Activated CD4-positive, alpha-beta T cell treated with anti-CD3 and anti-CD28 coated beads for 24 hours (primary cell): ENCODE results near the gene PHF2.
"Not testable (repeated sequence)": the region's sequence is repeated elsewhere in the genome, so short reads cannot be mapped to it uniquely, and the experiment has no call there.

Experiments
- DNase-seq, 2 donors: peaks; one replicate each; pipeline ENCODE4 v3.0.0-alpha.2; 2020; ENCODE audit warnings: low read depth in 2 of 2

PHF2 gene

GRCh38 chr9:93665637-93666438 lies 89.5 kb downstream of the PHF2 start:
- no peak for DNase-seq

DNA sequence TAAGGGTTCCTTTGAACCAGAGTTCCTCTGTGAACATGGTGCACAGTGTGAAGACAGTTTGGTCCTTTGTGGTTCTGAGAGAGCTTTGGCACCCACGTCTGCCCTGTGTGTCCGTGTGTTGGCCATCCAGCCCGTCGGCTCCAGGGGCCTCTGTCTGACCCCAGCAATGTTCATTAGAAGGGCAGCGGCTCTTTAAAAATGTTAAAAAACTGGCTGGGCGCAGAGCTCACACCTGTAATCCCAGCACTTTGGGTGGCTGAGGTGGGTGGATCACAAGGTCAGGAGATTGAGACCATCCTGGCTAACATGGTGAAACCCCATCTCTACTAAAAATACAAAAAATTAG lies 90.0 kb downstream of the PHF2 start:
- not testable (repeated sequence) for DNase-seq

GRCh38 chr9:93667006-93667405 lies 90.6 kb downstream of the PHF2 start:
- DNase-seq, result no peak

- no peak for DNase-seq
Measured at GRCh38 chr9:93667627-93668026, 91.2 kb downstream of the PHF2 start.

DNA sequence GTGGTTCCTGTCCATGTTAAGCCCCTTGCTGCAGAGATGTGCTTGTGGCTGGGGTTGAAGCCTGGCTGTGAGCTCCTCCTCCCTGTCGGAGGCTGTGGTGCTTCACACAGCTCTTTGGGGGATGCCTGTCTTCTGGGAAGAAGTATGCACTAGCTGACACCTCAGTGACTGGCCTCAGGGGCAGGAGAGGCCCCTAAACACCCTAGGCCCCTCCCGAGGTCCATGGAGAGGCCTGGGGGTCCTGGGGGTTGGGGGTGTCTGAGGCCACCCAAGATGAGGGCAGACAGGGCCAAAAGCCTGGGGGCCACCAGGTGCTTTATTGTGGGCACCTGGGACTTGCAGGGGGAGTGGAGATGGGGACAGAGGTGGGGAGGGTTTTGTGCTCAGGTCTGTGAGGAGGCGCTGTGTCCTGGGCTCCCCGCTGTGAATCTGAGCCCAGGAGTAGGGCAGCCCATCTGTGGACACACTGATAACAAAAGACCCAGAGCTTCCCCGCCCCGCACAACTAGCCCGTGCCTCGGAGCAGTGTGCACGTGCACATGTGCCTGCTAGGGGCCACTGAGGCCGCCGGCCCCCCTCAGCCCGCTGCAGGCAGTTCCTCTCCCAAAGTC lies 92.0 kb downstream of the PHF2 start:
- no peak for DNase-seq

DNA sequence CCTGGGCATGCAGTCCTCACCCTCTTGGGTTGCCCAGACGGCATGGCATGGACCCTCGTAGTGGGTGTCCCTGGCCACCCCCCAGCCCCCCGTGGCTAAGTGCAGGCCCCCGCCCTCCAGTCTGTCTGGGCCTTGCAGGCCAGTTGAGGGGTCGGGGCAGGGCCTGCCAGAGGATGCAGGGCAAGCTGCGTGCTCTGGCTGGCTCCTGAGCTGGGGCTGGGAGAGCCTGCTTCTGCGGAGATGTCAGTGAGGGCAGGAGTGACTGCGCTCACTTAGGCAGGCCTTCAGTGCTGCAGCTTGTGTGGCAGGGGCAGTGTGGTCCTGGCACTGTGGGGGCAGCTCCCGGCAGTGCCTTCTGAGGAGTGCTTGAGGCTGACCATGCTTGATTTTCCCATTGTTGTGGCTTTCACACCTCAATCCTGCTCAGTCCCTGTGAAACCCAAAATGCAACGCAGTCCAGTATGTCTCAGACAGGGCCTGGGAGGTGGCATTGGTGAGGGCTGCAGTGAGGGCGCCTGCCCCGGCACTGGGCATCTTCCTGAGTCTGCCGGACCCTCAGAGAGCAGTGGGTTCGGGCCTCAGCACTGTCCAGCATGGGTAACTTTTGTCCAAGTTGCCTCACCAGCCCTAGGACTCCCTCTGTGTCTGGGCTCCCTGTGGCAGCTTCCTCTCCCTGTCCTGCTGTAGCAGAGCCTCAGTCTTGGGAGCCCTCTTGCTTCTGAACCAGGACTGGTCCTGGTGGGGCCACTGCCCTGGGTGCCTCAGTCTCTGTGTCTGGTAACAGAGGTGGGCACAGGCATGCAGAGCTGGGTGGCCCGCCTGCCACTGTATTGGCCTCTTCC lies 93.0 kb downstream of the PHF2 start:
- DNase-seq, result no peak

DNA sequence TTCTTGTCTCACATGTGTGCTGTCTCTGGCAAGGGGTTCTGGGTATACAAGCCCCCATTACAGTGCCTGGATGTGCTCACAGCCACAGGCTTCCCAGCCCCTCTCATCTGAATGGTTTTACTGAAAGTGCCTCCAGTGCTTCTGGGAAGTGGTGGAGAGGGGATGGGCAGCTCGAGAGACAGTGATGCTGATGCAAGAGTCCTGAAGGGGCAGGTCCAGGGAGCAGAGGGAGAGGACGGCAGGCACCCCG lies 93.5 kb downstream of the PHF2 start:
- DNase-seq, result no peak

DNA sequence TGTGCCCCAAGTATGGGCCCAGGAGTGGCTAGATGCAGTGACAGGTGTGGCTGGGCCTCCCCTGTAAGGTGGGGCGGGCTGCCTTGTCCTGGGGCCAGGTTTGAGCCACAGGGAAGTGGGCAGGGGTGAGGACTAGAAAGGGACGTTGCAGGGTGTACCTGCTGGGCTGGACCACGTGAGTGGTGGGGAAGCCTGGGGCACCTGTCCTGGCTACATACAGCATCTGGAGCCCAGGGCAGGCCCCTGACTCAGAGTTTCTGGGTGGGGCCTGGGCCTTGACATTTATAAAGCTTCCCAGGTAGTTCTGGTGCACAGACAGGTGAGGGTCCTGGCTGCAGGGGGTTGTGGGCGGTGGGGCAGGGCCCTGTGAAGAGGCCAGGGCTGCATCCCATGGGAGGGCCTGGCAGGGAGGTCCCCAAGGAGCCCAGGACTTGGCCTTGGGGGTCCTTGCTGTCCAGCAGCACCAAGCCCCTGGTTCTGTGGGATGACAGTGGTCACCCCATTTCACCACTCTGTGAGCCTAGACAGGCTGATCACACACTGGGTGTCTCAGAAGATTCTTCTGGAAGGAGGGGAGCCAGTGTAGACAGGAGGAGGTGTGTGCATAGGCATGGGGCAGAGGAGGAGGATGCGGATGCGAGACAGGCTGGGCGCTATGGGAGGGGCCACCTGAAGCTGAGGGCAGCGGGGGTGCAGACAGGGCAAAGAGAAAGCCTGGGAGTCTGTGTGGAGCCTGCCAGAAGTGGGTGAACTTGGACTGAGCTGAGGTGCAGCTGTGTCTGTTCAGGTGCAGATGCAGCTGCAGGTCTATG lies 94.0 kb downstream of the PHF2 start:
- no peak for DNase-seq

GRCh38 chr9:93671020-93671338 lies 94.6 kb downstream of the PHF2 start:
- DNase-seq, result no peak

- not testable (repeated sequence) for DNase-seq
Measured at GRCh38 chr9:93672330-93673020, 96.1 kb downstream of the PHF2 start.

DNA sequence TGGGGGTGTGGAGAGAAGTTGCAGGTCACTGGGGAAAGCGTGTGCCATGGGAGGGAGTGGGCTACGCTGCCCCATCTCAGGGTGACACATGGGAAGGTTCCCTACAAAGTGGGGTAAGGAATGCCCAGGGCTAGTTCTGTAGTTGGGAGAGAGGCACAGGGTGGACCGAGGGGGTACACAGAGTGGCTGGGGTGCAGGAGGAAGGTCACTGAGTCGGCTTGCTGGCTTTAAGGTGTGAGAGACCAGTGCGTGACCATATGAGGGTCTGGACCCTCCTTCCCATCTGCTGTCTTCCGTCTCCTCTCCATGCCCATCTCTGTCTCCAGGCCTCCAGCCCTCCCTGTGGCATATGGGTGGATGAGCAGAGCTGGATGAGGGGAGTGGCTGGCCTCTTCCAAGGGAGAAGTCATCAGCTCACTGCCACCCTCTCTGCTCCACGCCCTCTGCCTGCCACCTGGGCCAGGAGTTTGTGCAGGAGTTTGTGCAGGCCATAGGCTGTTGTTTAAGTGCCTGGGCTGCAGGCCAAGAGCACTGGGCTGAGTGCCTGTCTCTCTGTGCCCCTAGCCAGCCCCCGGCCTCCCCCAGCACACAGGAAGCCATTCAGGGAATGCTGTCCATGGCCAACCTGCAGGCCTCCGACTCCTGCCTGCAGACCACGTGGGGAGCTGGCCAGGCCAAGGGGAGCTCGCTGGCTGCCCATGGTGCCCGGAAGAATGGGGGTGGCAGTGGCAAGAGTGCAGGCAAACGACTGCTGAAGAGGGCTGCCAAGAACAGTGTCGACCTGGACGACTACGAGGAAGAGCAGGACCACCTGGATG lies 96.8 kb downstream of the PHF2 start:
- DNase-seq, result no peak

GRCh38 chr9:93673839-93674334 lies 97.5 kb downstream of the PHF2 start:
- no peak for DNase-seq

DNA sequence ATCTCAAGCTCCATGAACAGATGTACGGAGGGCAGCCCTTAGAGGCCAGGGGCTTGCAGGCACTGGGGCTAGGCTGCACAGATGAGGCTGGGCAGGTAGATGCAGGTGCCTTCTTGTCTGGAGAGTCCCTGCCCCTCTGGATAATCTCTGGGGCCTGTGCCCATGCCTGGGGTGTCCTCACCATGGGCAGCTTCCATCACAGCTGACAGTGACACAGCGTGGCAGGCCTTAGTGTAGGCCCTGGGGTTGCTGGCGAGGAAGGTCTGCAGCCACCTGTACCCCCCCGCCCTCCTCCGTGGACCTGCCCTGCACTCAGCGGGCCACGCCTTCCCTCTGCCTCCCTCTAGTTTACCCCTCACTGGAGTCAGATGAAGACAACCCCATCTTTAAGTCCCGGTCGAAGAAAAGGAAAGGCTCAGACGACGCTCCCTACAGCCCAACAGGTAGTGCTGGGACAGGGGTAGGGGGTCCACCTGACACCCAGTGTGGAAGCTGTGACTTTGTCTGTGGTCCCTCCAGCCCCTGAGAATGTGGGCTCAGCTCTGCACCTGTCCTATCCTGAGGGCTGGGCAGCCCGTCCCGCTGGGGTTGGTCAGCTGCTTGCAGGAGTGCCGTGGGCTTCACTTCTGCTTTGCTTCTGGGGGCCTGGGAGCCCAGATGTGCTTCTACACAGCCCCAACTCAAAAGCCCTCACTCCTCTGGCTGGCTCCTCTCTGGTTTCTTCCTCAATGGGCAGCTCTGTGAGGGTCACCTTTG lies 98.4 kb downstream of the PHF2 start:
- DNase-seq, result no peak

- DNase-seq, result no peak
Measured at GRCh38 chr9:93675336-93676150, 99.2 kb downstream of the PHF2 start.

GRCh38 chr9:93676310-93677047 lies 100.1 kb downstream of the PHF2 start:
- no peak for DNase-seq

- no peak for DNase-seq
Measured at GRCh38 chr9:93677048-93677571, 100.7 kb downstream of the PHF2 start.

- no peak for DNase-seq
Measured at GRCh38 chr9:93677641-93678136, 101.3 kb downstream of the PHF2 start.
